T-cell (primary cell): ENCODE measurements around the gene GMCL1. TPM values are rescaled to one million over a fixed set of nuclear protein-coding genes. Genes with fewer than 3 reads are reported as not detected.
"Not testable (repeated sequence)": the region's sequence is repeated elsewhere in the genome, so short reads cannot be mapped to it uniquely, and the experiment has no call there.

Source experiments
- ATAC-seq, 4 experiments: fragments of 200-7000 bp in 3 of 4; fragments of 150-1000 bp in 1 of 4; cut with Tn5 transposase; replicated peaks in 1 of 4; 1 replicate in 3 of 4; 2 replicates in 1 of 4; pipeline ENCODE4 v1.10.0; 2021; ENCODE audit warnings: moderate library complexity in 3 of 4, mild to moderate bottlenecking in 2 of 4, moderate number of reproducible peaks in 1 of 4
- CTCF ChIA-PET, 2 donors: fragments of 300-600 bp; sonication (Branson Sonifier 250); formaldehyde crosslinking; loops; one replicate each; lab custom pipeline; 2022; ENCODE audit warnings: antibody characterized with exemption in 2 of 2; lab: Charles Lee
- POLR2A ChIA-PET, 2 donors: fragments of 300-600 bp; sonication (Branson Sonifier 250); formaldehyde crosslinking; loops; one replicate each; lab custom pipeline; 2022; ENCODE audit warnings: antibody characterized with exemption in 2 of 2; lab: Charles Lee
- DNase-seq, 35 experiments: peaks; one replicate each; pipeline versions ENCODE4 v3.0.0 to v3.0.0-alpha.2; 2013 to 2023
- H3K27ac ChIP-seq: one replicate; pipeline ENCODE4 v1.5.1; 2013; ENCODE audit warnings: low read length
- H3K27me3 ChIP-seq, 2 experiments: replicated peaks in 1 of 2; 1 replicate in 1 of 2; 2 replicates in 1 of 2; pipeline versions ENCODE4 v1.6.1 to v1.7.0; 2013; ENCODE audit warnings: low read length in 1 of 2, mixed read lengths in 1 of 2; ENCODE audit not compliant: control insufficient read depth in 2 of 2, insufficient read depth in 2 of 2; ENCODE audit errors: extremely low read depth in 1 of 2
- H3K36me3 ChIP-seq, 2 donors: 1 replicate in 1 of 2; 2 replicates in 1 of 2; pipeline versions ENCODE4 v1.6.1 to v1.7.0; 2013; ENCODE audit warnings: low read length in 1 of 2; ENCODE audit not compliant: control insufficient read depth in 2 of 2, insufficient read depth in 1 of 2; ENCODE audit errors: extremely low read depth in 1 of 2
- H3K4me1 ChIP-seq, 2 experiments: 1 replicate in 1 of 2; 2 replicates in 1 of 2; pipeline versions ENCODE4 v1.6.1 to v1.7.0; 2013; ENCODE audit warnings: low read length in 2 of 2, mixed read lengths in 1 of 2; ENCODE audit not compliant: insufficient read depth in 2 of 2, control insufficient read depth in 1 of 2; ENCODE audit errors: extremely low read depth in 1 of 2
- H3K4me3 ChIP-seq, 2 donors: 1 replicate in 1 of 2; 2 replicates in 1 of 2; pipeline versions ENCODE4 v1.5.1 to v1.7.0; 2013; ENCODE audit warnings: mild to moderate bottlenecking in 2 of 2, low read length in 1 of 2, moderate library complexity in 1 of 2; ENCODE audit not compliant: control insufficient read depth in 1 of 2; ENCODE audit errors: extremely low read depth in 1 of 2
- H3K9me3 ChIP-seq: 2 replicates; pipeline ENCODE4 v1.7.0; 2013
- H3K27ac Mint-ChIP-seq, 2 donors: one replicate each; pipeline ENCODE4 v1.8.0; 2020 to 2021; ENCODE audit warnings: mild to moderate bottlenecking in 2 of 2, mixed read lengths in 2 of 2
- H3K27me3 Mint-ChIP-seq, 2 donors: one replicate each; pipeline ENCODE4 v1.8.0; 2021 to 2022; ENCODE audit warnings: mixed read lengths in 2 of 2
- H3K36me3 Mint-ChIP-seq: one replicate; pipeline ENCODE4 v1.8.0; 2021; ENCODE audit warnings: mixed read lengths
- H3K4me1 Mint-ChIP-seq, 3 donors: one replicate each; pipeline ENCODE4 v1.8.0; 2020 to 2022; ENCODE audit warnings: mixed read lengths in 3 of 3, mild to moderate bottlenecking in 1 of 3
- H3K4me3 Mint-ChIP-seq, 3 donors: one replicate each; pipeline ENCODE4 v1.8.0; 2020 to 2022; ENCODE audit warnings: mild to moderate bottlenecking in 3 of 3, mixed read lengths in 3 of 3, moderate library complexity in 3 of 3
- H3K9me3 Mint-ChIP-seq, 3 donors: one replicate each; pipeline ENCODE4 v1.8.0; 2020 to 2022; ENCODE audit warnings: mixed read lengths in 3 of 3
- WGBS: methylation state at CpG from one replicate; pipeline ENCODE4 v1.1.5; 2013; ENCODE audit warnings: missing lambda C conversion rate; ENCODE audit not compliant: insufficient coverage; 5-methylcytosine and 5-hydroxymethylcytosine counted together
- total RNA-seq, 35 experiments: library from RNA in 6 of 35; stranded (reverse) in 6 of 35; fragments of 120-200 nt in 1 of 35; gene quantifications; one replicate each; pipeline versions ENCODE4 v1.2.1 to v1.2.4 and lab custom pipeline; 2013 to 2026

Gene GMCL1
- total RNA-seq, 5 donors from 2014 or later (not counting 1 experiment from before 2014, with no cell fraction given): 25.4 to 32.0 (median 27.8) TPM

- Mint-ChIP-seq H3K4me3 (no peak overlapping the region), H3K27me3 (peaks cover 0 to 4% of the 10 kb centered on the region in 2 donors), H3K36me3 (peaks cover 8% of the 10 kb centered on the region), H3K9me3 (no peaks in the 10 kb centered on the region), H3K27ac (no peak overlapping the region), H3K4me1 (peaks cover 9 to 22% (median 19%) of the 10 kb centered on the region in 3 donors)
- Histone ChIP-seq H3K9me3 (no peaks in the 10 kb centered on the region), H3K27ac (no peak overlapping the region), H3K27me3 (no peaks in the 10 kb centered on the region), H3K36me3 (no peaks in the 10 kb centered on the region), H3K4me1 (peaks cover 0 to 6% of the 10 kb centered on the region in 2 experiments), H3K4me3 (no peak overlapping the region)
- ATAC-seq: no peak
- DNase-seq: no peak
- ChIA-PET POLR2A (no interaction called here), CTCF (no interaction called here)
- WGBS: 100% methylated on average over 1 of the region's 4 CpGs
Observed at GRCh38 chr2:69797235-69797634, 32.2 kb upstream of the GMCL1 start.

DNA sequence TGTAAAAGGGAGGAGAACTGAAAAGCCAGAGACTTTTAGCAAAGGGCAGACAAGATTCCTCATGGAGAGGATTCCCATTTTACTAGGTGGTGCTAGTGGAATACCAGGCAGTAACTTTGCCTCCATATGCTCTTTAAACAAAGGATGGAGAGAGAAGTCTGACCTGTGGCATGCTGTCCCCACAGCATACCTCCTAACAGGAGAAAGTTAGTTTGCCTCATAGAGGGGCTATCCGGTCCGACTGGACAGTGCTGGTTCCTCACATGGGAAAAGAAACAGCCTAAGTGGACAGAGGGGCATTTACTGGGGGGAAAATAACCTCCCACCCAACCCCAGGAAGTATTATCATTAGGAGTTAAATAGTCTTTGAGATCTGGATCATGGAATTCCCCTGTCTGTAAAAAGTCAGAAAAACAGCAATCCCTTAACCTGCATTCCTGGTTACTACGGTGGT is 31.6 kb upstream of the GMCL1 start:
- Mint-ChIP-seq H3K27ac (no peak overlapping the region), H3K27me3 (peaks cover 0 to 4% of the 10 kb centered on the region in 2 donors), H3K4me1 (peaks cover 9 to 22% (median 19%) of the 10 kb centered on the region in 3 donors), H3K9me3 (no peaks in the 10 kb centered on the region), H3K36me3 (peaks cover 8% of the 10 kb centered on the region), H3K4me3 (peak overlapping the region in 2 of 3 donors; percentile 19 to 25)
- no peaks in the 10 kb centered on the region for H3K9me3 ChIP-seq
- no peak for ATAC-seq
- DNase-seq: no peak
- POLR2A ChIA-PET: no interaction called here
- no peak overlapping the region for H3K27ac ChIP-seq
- WGBS: 83% methylated on average over 1 of the region's 3 CpGs
- peaks cover 0 to 6% of the 10 kb centered on the region in 2 experiments for H3K4me1 ChIP-seq
- no peak overlapping the region for H3K4me3 ChIP-seq
- H3K36me3 ChIP-seq: no peaks in the 10 kb centered on the region
- H3K27me3 ChIP-seq: no peaks in the 10 kb centered on the region
- CTCF ChIA-PET: no interaction called here

DNA sequence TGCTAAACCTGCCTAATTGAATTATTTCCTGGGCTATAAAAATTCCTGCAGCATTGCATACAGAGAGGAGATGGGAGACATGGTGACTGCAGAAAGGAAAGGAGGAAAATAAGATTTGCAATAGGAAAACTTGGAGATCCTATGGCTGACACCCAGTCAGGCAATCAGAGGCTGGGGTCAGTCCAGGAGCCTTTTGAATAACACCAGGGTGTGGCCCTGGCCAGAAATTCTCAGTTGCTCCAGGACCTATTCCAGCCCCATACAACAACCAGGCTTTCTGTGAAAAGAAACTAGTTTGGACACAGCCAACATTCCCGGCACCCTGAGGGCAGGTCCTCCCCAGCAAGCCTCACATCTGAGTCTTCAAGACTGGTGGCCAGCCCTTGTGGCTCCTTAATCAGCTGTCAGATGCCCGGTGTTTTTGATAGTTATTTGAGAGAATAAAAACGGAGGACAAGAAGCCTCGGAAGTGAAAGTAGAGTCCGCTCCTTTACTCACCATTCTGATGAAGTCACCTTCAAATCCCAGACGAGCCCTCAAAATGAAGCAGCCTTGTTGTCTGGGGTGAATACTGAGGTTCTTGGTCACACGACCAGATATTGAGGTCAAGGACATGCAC is 31.1 kb upstream of the GMCL1 start:
- no peaks in the 10 kb centered on the region for H3K9me3 Mint-ChIP-seq
- H3K27me3 ChIP-seq: no peaks in the 10 kb centered on the region
- peaks cover 11% of the 10 kb centered on the region for H3K36me3 Mint-ChIP-seq
- H3K4me1 Mint-ChIP-seq: peaks cover 12 to 26% (median 24%) of the 10 kb centered on the region in 3 donors
- H3K4me3 ChIP-seq: no peak overlapping the region
- ATAC-seq: no peak
- H3K27ac Mint-ChIP-seq: no peak overlapping the region
- H3K27me3 Mint-ChIP-seq: peaks cover 0 to 4% of the 10 kb centered on the region in 2 donors
- ChIA-PET POLR2A (no interaction called here), CTCF (no interaction called here)
- peaks cover 0 to 7% of the 10 kb centered on the region in 2 experiments for H3K4me1 ChIP-seq
- H3K9me3 ChIP-seq: no peaks in the 10 kb centered on the region
- DNase-seq: no peak
- 66% methylated on average over 3 of the region's 7 CpGs for WGBS
- no peak overlapping the region for H3K27ac ChIP-seq
- H3K4me3 Mint-ChIP-seq: peak overlapping the region in 2 of 3 donors; percentile 25 to 28
- H3K36me3 ChIP-seq: no peaks in the 10 kb centered on the region

GRCh38 chr2:69798909-69799526 is 30.4 kb upstream of the GMCL1 start:
- Mint-ChIP-seq H3K4me1 (peaks cover 14 to 29% (median 29%) of the 10 kb centered on the region in 3 donors), H3K27me3 (peaks cover 0 to 4% of the 10 kb centered on the region in 2 donors), H3K27ac (peak overlapping the region in 1 of 2 donors; percentile 23), H3K36me3 (peaks cover 14% of the 10 kb centered on the region), H3K9me3 (no peaks in the 10 kb centered on the region), H3K4me3 (peak overlapping the region in 2 of 3 donors; percentile 25 to 28)
- ChIA-PET POLR2A (no interaction called here), CTCF (interaction anchor here (0.7 to 1.1 kb wide), 3 partner anchors 10 to 74 kb away, joined by 3 to 4 read pairs (median 3); no protein-coding TSS in a partner anchor)
- H3K27me3 ChIP-seq: no peaks in the 10 kb centered on the region
- DNase-seq (no peak), ATAC-seq (peak in 2 of 4 experiments; percentile 40)
- peaks cover 0 to 8% of the 10 kb centered on the region in 2 experiments for H3K4me1 ChIP-seq
- no peaks in the 10 kb centered on the region for H3K36me3 ChIP-seq
- no peaks in the 10 kb centered on the region for H3K9me3 ChIP-seq
- H3K4me3 ChIP-seq: peak overlapping the region in 1 of 2 donors; percentile 15
- H3K27ac ChIP-seq: no peak overlapping the region
- WGBS: 55% methylated on average over 2 of the region's 4 CpGs

GRCh38 chr2:69801745-69802290 is 27.6 kb upstream of the GMCL1 start:
- Mint-ChIP-seq H3K36me3 (peaks cover 21% of the 10 kb centered on the region), H3K27me3 (peaks cover 0 to 4% of the 10 kb centered on the region in 2 donors), H3K4me1 (peaks cover 23 to 36% (median 35%) of the 10 kb centered on the region in 3 donors), H3K27ac (no peak overlapping the region), H3K9me3 (no peaks in the 10 kb centered on the region), H3K4me3 (no peak overlapping the region)
- Histone ChIP-seq H3K27me3 (no peaks in the 10 kb centered on the region), H3K4me3 (no peak overlapping the region), H3K4me1 (peaks cover 3 to 13% of the 10 kb centered on the region in 2 experiments), H3K27ac (no peak overlapping the region), H3K9me3 (no peaks in the 10 kb centered on the region), H3K36me3 (no peaks in the 10 kb centered on the region)
- CTCF ChIA-PET: interaction anchor here in 1 of 2 donors (0.5 kb wide), 1 partner anchor 12 kb away, joined by 3 read pairs; no protein-coding TSS in a partner anchor
- ATAC-seq (no peak), DNase-seq (no peak)
- WGBS: 100% methylated on average over 1 of the region's 1 CpG
- POLR2A ChIA-PET: no interaction called here

- not testable (repeated sequence) for H3K4me3 Mint-ChIP-seq, H3K27me3 Mint-ChIP-seq, H3K9me3 Mint-ChIP-seq, H3K27ac ChIP-seq, H3K27ac Mint-ChIP-seq, H3K36me3 ChIP-seq, DNase-seq, H3K27me3 ChIP-seq, ATAC-seq, H3K4me3 ChIP-seq, H3K9me3 ChIP-seq
- H3K36me3 Mint-ChIP-seq: peaks cover 21% of the 10 kb centered on the region
- POLR2A ChIA-PET: interaction anchor here in 1 of 2 donors (0.6 kb wide), 1 partner anchor 341 kb away, joined by 4 read pairs; no protein-coding TSS in a partner anchor
- peaks cover 3 to 13% of the 10 kb centered on the region in 2 experiments for H3K4me1 ChIP-seq
- peaks cover 23 to 34% (median 34%) of the 10 kb centered on the region in 3 donors for H3K4me1 Mint-ChIP-seq
- no CpG with 5 or more reads among the region's 4 CpGs for WGBS
- CTCF ChIA-PET: interaction anchor here in 1 of 2 donors (0.9 kb wide), 1 partner anchor 78 kb away, joined by 3 read pairs; no protein-coding TSS in a partner anchor
Observed at GRCh38 chr2:69802781-69803367, 26.6 kb upstream of the GMCL1 start.
